Mammary epithelial cell (primary cell): ENCODE data around the gene MRPL10.

Experiments
- EZH2 ChIP-seq: IDR thresholded peaks from 2 replicates; pipeline ENCODE4 v1.6.1; 2012; ENCODE audit warnings: low read length, inconsistent platforms, borderline replicate concordance
- TF ChIP-seq, protein P1 (sequence below), 2 donors: IDR thresholded peaks in 1 of 2; conservative IDR thresholded peaks in 1 of 2; 2 replicates each; pipeline ENCODE4 v1.5.1; 2011 to 2012; ENCODE audit warnings: inconsistent platforms in 2 of 2, low read length in 2 of 2, mild to moderate bottlenecking in 2 of 2, control low read depth in 1 of 2, low read depth in 1 of 2; ENCODE audit not compliant: insufficient read depth in 1 of 2; ENCODE audit errors: extremely low read depth in 1 of 2

DNA sequence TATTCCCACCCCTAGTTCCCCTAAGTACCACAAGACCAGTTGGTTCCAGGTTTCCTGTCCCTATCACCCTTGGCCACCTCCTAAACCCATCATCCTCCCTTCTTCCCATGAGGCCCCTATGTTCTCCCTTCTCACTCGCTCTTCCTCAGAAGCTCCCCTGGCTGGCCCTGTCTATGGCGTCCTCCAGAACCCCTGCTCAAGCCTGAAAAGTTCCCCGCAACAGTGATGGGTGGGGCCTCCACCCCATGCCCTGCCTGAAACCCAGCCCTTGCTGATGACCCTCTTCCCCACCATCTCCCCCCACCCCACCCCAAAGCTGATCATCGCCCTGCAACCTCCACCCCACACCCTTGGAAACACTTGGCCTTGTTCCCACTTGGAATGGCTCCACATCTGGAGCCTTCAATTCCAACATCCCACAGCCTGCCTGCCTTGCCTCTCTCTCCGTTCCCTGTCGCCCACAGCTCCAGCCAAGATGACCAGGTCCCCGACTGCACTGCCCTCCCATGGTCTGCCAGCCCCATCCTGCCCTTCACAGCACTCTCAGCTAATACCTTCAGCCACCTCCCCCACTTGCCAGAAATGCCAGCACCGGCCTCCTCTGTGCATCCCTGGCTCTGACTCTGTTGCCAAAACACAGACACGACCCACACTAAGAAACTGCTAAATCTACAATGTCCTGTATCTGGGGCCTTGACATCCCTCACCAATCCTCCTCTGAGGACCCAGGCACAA lies 20.3 kb downstream of the MRPL10 start:
- TF ChIP-seq, protein P1, sequence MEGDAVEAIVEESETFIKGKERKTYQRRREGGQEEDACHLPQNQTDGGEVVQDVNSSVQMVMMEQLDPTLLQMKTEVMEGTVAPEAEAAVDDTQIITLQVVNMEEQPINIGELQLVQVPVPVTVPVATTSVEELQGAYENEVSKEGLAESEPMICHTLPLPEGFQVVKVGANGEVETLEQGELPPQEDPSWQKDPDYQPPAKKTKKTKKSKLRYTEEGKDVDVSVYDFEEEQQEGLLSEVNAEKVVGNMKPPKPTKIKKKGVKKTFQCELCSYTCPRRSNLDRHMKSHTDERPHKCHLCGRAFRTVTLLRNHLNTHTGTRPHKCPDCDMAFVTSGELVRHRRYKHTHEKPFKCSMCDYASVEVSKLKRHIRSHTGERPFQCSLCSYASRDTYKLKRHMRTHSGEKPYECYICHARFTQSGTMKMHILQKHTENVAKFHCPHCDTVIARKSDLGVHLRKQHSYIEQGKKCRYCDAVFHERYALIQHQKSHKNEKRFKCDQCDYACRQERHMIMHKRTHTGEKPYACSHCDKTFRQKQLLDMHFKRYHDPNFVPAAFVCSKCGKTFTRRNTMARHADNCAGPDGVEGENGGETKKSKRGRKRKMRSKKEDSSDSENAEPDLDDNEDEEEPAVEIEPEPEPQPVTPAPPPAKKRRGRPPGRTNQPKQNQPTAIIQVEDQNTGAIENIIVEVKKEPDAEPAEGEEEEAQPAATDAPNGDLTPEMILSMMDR (conservative IDR thresholded peaks at IDR 0.05 in 1 of 2, IDR thresholded peaks at IDR 0.05 in 1 of 2; ENCODE audit: extremely low read depth in 1 of 2, insufficient read depth in 1 of 2, low read depth in 1 of 2, low read length in 2 of 2) = no peak
- no peak for TF ChIP-seq EZH2
